Umbilical cord (tissue), 2 donors: Measurements from ENCODE around the gene DUSP1. TPM values are rescaled to one million over a fixed set of nuclear protein-coding genes. Genes with fewer than 3 reads are reported as not detected.
A peak's percentile ranks its signal among the peaks of the same experiment; 100 is the strongest.
"Not testable (repeated sequence)": the region's sequence is repeated elsewhere in the genome, so short reads cannot be mapped to it uniquely, and the experiment has no call there.

ENCODE experiments used
- DNase-seq: peaks from one replicate; pipeline ENCODE4 v3.0.0-alpha.2; 2015; ENCODE audit warnings: low spot score
- total RNA-seq: library from RNA; depleted of rRNA; stranded (reverse); fragments of >200 nt; gene quantifications from one replicate; pipeline ENCODE4 v1.2.3, GENCODE V29; 2014; ENCODE audit warnings: low replicate concordance; ENCODE audit not compliant: insufficient read depth

DUSP1 gene
- total RNA-seq, 1 donor from 2014 or later, result 624 TPM

DNA sequence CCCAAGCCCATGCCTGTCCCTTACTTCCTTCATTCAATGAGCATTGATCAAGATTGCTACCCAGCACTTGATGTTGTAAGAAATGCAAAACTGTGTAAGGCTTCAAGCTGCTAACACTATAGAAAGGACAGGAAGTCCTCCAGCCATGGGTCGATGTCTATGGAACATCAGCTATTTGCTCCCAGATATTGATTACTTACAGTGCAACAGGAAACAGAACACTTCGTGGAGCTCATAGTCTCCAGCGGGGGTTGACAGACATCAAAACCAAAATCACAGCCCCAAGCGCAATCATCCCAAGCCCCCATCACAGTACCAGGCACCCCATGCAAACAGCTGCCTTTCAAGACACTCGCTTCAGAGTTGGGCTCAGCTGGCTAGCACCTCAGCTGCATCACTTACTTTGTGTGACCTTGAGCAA is 26.8 kb upstream of the DUSP1 start:
- DNase-seq, result no peak

DNA sequence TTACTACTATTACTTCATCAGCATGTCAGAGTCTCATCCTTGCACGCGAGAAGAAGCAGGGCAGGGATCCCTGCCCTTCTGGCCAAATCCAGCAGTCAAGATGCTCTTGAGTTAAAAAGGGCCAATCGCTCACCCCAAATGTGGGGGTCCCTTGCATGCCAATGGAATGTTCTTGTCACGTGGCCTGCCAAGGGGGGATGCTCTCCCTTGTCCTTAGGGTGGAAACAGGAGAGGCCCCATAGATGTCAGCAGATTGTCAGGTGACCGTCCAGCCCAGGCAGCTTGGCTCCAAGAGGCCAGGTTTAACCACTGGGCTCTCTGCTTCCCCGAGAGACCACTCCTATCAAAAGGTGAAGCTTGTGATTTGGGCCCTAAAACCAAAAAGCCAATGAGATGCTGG is 25.3 kb upstream of the DUSP1 start:
- no peak for DNase-seq

DNA sequence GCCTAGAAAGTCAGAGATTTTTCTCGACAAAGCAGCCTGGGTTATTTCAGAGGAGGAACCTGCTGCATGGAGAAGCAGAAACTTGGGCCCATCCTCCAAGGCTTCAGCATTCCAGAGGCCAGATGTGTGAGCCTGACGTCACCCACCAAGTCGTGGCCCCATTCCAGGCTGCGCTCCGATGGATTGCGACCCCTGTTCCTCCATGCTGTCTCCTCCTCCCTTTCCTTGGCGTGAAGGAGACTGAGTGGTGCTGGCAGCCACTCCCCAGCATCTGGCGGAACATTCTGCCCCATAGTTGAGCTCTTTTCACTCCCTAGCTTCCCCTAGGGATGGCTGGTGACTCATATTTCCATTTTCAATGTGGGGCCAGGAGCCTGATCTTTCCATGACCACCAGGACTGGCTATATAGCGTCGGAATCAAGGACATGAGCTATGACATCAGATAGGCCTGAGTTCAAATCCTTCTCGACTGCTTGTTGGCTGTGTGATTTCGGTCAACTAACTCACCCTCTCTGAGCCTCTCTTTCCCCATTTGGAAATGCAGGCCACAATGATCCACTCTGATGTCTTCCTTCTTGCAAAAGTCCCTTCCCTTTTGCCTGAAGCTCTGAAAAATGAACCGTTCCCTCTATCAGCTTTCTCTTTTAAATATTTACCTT is 24.5 kb upstream of the DUSP1 start:
- DNase-seq, result peak; percentile 94

DNA sequence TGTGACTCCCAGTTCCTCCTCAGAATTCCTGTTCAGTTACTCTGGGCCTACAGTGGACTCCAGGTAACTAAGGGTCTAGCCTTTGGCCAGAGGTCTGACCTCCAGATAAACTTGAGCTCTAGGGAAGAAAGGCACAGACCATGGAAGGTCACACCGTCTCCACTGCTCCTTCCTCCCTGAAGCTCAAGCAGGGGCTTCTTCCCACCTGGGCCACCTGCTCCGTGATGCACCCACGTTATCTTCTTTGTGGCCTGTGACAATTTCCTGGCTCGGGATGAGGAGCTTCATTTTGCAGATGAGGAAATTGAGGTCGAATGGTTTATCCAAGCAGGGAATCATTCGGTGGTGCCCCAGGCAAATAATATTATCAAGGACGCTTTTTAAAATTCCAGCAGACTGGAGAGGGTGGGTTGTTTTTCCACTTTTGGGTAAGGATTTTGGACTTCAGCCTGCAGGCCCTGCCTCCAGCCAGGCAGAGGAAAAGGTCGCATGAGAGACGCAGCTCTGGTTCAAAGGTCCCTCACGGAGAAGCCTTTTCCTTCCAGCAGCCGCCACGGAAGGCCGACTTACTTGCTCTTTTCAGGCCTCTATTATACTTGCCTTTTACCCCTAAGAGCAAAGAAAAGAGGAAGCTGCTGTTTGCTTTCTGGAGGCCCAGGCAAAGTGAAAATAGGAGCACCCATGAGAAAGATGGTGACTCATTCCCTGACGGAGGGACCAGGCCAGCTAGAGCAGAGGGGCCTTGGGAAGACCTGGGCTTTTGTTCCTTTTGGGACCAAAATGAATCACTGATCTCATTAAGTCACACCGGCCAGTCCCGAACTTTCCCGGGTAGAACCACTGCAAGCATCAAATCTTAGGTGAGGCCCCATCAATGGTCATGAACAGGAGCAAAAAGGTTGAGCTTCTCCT is 22.8 kb upstream of the DUSP1 start:
- no peak for DNase-seq

DNA sequence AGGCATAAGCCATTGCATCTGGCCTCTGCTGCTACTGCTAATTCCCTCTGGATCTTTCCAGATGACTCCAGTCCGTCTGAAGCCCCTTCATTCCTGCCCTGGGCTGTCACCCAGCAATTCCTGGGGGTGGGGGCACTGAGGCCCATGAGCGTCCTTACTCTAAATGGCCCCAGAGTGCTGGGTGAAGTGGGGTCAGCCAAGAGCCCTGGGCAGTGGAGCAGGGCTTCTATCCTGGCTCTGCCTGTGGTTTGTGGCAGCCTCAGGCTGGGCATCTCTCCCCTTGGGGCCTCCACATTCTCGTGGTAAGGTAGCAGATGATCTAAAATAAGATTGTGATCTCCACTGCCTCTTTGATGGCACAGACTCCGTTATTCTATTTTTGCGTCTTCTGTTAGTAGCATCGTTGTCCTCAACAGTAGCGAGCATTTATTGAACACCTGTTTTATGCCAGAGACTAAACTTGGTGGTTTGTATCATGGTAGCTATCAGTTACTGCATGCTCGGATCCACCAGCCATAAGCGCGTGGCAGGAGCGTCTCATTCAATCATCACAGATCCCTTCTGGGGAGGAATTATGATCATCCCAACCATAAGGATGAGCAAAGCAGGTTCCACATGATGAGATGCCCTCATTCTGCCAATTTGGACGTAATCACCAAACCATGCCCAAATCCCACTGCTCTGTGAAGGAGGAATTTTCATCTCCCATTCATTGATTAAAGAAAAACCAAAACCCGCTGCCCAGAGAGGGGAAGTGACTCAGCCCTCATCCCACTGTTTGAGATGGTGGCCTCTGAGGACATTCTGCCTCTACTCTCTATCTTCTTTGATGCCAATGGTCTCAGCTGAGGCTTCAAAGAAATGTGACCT is 21.9 kb upstream of the DUSP1 start:
- DNase-seq, result peak; percentile 83

DNA sequence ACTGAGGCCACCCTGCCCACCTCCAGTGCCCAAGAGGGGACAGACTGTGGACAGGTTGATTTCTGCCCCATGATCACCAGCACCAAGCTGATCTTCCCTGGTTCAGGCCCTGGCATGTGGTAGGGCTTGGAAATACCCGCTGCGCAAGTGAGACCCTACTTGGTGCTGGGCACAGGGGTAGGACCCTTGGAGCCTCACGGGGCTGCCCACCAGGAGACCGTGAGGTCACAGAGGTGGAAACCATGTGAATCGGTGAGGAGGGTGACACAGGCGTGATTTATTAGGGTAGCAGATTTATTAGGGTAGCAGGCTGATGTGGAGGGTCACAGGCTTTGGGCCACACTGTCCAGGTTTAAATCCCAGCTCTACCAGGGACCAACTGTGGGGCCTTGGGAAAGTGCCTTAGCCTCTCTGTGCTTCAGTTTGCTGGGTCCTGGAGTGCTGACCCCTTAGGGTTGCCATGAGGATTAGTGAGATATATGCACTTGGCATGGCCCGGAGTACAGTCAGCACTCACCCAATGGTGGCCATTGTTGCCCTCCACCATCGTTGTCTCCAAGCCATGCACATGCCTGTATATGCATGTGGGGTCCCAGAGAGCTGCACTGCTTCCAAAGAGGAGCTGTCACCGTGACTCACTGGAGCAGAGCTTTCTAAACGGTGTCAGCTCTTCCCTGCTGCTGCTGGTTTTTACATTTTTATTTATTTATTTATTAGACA is 20.9 kb upstream of the DUSP1 start:
- no peak for DNase-seq

DNA sequence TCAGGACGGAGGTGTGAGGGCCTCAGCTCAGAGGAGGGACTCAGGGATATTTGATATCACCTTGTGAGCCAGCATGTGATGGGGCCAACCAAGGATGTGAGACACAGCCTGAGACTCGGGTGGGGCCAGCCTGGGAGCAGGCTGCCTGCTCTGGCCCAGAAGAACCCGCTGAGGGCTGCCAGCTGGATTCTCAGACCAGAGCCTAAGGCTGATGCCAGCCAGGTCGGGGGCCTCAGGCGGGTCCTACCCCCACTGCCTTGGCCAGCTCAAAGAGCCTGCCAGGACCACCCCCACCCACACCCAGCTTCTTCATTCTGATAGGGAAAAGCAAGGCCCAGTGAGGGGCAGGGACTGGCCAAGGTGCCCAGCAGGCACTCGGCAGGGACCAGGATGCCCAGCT is 20.3 kb upstream of the DUSP1 start:
- DNase-seq, result no peak

DNA sequence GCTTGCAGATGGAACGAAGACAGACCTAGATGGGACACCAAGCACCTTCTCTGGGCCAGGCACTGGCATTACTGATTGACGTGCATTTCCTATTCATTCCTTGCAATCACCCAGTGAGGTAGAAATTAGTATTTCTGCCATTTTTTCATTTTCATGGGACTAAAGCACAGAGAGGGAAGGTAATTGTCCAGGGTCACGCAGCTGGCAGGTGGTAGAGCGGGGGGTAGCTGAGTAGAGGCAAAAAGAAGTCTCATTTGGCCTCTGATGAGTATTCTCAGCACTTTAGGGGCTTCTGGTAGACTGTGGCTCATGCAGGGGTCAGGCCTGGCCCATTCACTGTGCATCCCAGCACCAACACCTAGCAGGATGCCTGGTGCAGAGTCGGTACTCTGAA is 19.5 kb upstream of the DUSP1 start:
- DNase-seq, result no peak

DNA sequence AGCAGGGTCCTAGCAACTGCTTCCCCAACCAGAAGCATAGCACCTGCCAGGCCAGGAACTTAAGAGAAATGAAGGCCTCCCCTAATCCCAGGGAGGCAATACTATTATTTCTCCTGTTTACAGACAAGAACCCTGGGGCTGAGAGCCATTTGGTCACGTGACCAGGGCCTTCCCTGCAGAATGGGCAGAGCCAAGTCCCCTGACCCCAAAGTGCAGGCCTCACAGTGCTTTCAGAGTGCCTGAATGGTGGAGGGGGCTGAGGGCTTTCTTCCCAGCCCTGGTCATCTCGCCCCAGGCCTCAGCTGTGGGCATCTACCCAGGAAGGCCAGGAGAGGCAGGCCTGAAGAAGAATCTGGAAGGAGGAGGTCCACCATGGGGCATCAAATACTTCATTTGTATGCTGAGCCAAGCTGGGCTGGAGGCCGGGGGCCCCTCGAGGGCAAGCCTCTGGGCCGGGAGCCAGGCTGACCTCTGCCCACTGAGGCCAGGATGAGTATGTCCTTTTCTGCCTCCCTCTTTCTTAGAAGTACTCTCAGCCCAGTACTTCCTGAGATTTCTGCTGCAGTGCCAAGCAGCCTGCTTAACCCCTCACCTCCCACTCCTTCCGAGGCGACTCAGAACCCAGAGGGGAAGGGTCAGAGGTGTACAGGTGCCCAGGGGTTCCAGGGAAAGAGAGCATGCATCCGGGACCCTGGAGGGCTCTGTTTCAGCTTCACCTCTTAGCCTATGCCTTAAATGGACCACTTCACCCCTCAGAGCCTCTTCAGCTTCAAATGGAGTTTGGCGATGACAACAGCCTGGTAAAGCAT is 18.9 kb upstream of the DUSP1 start:
- no peak for DNase-seq

DNA sequence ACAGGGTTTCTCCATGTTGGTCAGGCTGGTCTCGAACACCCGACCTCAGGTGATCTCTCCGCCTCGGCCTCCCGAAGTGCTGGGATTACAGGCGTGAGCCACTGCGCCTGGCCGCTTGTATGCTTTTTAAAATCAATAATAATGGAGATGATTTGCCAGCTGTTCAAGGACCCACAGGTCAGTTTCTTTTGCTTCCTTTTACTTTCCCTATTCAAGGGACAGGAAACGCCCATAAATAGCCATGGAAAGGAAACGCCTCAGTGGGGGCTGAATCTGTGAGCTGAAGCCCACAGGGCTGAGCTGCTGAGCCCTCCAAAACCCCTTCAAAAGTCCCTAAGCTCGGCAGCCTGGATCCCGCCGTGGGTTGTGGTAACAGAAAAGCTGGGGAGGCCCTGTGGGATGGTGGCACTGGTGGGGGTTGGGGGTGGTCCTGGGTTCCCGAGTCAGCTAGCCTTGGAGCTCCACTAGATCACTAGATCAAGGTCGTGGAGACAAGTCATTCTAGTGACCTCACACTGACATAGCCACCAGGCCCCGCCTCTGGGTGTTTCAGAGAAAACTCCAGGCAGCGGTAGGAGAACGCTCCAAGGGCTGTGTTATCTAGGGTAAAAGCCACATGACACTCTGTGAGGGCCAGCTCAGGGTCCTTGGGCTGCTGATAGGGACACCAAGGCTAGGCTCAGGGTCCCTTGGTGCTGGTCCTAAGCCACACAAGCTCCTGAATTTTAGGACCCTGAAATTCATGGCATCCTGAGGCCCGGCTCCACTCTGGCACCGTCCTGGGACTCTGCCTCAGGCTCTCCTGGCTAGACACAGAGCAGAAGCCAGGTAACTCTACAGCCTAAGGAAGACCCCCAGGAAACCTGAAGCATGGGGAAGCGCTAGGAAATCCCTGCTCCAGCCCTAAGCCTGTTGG is 18.0 kb upstream of the DUSP1 start:
- peak; percentile 69 for DNase-seq

DNA sequence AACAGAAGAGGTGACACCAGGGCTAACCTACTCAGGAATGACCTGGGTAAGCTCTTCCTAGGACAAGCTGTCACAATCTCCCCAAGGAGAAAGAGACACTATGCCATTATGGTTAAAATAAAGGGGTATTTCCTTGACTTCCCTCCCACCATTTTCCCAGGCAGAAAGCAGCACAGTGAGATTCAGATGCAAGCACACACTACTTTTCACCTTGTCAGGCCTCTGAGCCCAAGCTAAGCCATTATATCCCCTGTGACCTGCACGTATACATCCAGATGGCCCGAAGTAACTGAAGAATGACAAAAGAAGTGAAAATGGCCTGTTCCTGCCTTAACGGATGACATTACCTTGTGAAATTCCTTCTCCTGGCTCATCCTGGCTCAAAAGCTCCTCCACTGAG is 16.5 kb upstream of the DUSP1 start:
- not testable (repeated sequence) for DNase-seq

DNA sequence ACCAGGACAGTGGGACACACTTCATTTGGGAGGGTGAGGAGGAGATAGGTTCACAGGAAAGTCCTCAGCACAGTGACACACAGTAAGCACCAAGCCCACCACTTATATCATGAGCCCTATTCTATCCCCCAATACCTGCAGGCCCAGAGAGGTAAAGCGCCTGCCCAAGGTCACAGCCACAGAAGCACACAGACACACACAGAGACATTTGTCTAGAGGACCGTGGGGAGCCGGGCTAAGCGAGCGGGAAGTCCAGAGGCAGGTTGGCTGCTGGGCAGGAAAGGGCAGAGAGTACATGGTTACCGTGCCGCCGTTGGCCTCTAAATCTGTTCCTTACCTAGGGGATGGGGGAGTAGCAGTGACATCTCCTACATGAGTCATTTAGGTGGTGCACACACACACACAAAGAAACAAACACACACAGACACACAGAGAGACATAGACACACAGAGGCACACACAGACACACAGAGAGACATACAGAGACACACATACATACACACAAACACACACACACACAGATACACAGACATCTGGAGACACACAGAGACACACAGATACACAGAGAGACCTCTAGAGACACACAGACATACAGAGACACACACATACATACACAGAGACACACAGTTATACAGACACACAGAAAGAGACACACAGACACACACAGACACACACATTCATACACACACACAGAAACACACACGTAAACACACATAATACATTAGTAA is 15.9 kb upstream of the DUSP1 start:
- DNase-seq, result no peak

DNA sequence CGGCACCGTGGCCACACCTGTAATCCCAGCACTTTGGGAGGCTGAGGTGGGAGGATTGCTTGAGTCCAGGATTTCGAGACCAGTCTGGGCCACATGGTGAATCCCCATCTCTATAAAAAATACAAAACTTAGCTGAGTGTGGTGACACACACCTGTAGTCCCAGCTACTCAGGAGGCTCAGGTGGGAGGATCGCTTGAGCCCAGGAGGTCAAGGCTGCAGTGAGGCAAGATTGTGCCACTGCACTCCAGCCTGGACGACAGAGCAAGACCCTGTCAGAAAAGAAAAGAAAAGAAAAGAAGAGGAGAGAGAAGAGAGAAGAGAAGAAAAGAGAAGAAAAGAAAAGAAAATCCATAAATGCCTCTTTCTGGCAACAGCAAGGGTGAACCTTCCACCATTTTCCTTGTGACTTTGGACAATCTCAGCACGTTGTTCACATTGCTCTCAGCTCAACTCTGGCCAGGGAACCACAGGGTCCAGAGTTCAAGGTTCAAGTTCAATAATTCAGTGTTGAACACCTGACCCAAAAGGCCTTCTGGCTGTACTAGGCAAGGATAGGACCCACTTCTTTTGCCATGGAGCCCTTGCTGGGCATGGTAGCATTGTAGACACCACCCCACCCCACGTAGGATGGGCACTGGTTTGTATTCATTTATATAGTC is 14.6 kb upstream of the DUSP1 start:
- DNase-seq, result no peak

DNA sequence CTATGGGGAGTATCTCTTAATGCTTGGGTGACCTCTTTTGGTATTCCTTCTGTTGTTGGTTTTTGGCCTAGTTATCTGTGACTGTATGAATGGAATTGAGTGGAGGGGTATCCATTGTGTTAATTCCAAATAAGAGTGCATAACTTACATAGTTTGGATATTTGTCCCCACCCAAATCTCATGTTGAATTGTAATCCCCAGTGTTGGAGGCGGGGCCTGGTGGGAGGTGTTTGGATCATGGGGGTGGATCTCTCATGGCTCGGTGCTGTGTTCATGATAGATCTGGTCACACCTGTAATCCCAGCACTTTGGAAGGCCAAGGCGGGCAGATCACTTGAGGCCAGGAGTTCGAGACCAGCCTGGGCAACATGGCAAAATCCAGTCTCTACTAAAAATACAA is 13.2 kb upstream of the DUSP1 start:
- not testable (repeated sequence) for DNase-seq

DNA sequence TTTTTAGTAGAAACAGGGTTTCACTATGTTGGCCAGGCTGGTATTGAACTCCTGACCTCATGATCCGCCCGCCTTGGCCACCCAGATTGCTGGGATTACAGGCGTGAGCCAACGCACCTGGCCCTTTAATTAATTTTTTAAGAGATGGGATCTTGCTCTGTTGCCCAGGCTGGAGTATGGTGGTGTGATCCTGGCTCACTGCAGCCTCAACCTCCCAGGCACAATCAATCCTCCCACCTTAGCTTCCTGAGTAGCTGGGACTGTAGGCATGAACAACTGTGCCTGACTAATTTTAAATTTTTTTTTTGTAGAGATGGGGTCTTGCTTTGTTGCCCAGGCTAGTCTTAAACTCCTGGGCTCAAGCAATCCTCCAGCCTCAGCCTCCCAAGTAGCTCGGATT is 12.3 kb upstream of the DUSP1 start:
- not testable (repeated sequence) for DNase-seq

DNA sequence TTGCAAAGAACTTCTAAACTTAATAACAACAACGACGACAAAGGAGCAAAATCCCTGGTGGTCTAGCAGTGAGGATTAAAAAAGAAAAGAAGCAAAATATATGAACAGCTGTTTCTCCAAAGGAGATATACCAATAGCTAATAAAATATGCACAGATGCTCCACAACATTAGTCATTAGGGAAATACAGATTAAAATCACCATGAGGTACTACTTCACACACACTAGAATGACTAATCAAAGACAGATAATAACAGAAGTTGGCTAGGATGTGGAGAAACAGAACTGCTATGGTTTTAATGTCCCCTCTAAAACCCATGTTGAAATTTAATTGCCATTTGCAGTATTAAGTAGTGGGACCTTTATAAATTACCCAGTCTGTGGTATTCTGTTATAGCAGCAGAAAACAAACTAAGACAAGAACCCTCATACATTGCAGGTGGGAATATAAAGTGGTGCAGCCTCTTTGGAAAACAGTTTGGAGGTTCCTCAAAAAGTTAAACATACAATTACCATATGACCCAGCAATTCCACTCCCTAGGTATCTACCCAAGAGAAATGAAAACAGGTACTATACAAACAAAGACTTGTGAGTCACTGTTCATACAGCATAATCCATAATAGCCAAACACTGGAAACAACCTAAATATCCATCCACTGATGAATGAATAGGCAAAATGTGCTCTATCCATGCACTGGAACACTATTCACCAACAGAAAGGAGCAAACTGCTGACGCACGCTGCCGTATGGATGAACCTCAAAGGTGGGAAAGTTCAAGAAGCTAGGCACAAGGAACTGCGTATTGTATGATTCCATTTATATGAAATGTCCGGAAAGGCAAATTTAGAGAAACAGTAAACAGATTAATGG is 11.4 kb upstream of the DUSP1 start:
- DNase-seq, result no peak

DNA sequence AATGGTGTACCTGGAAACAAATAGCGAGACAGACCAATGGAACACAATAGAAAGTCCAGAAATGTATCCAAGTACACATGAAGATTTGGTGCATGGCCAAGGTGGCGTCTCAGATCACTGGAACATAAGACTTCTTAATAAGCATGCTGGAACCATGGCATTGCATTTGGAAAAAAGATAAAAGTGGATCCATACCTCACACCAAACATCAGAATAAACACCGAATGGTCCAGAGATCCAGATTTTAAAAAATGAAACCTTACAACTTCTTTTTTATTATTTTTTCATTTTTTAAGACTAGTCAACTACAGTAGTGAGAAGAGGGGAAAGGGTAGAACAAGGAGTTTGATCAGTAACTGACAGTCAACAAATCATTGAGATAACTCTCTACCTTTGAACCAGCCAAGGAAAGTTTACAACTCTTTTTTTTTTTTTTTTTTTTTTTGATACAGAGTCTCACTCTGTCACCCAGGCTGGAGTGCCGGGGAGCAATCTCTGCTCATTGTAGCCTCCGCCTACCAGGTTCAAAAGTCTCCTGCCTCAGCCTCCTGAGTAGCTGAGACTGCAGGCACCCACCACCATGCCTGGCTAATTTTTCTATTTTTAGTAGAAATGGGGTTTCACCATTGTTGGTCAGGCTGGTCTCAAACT is 8.8 kb upstream of the DUSP1 start:
- DNase-seq, result no peak
